Activated T-cell treated with anti-CD3 and anti-CD28 coated beads, Interleukin-2, amount 50 U/mL, for 24 hours (primary cell): ENCODE measurements around the gene CMTM7.

Experiments used
- DNase-seq: peaks from one replicate; pipeline ENCODE4 v3.0.0-alpha.2; 2020
- H3K27ac Mint-ChIP-seq: 2 replicates; pipeline ENCODE4 v1.8.0; 2020; ENCODE audit warnings: mild to moderate bottlenecking, mixed read lengths
- H3K27me3 Mint-ChIP-seq: 2 replicates; pipeline ENCODE4 v1.8.0; 2020; ENCODE audit warnings: mixed read lengths
- H3K36me3 Mint-ChIP-seq: 2 replicates; pipeline ENCODE4 v1.8.0; 2020; ENCODE audit warnings: low read depth, mixed read lengths
- H3K4me1 Mint-ChIP-seq: 2 replicates; pipeline ENCODE4 v1.8.0; 2020; ENCODE audit warnings: low read depth, mixed read lengths
- H3K4me3 Mint-ChIP-seq: 2 replicates; pipeline ENCODE4 v1.8.0; 2020; ENCODE audit warnings: mild to moderate bottlenecking, moderate library complexity, mixed read lengths
- H3K9me3 Mint-ChIP-seq: 2 replicates; pipeline ENCODE4 v1.8.0; 2020; ENCODE audit warnings: mixed read lengths

The CMTM7 gene

DNA sequence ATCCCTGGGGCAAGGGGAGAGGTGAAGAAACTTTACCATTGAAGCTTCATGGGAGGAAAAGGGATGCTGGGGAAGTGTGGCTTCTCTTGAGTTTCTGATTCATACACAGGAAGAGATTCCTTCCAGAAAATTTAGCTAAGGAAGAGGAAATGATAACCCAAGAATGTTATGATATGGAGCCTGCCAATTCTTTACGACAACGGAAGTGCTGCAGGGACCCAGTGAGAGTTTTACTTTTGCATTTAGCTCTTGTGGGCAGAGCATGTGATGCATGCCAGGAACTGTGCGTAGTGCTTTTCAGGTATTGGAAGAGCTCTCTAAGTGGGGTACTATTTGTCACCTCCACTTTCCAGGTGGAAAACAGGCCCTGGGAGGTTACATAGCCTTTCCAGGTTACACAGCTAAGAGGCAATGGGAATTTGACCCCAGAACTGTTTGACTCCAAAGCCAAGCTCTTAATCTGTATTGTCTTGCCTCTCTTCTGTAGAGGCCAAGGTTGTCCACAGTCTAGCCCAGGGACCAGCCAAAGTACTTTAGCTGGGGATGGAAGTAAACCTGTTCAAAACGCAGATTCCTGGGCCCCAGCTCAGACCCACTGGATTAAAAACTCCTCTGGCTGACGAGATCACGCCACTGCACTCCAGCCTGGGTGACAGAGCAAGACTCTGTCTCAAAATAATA lies 23.0 kb downstream of the CMTM7 start:
- peaks cover 72% of the 10 kb centered on the region for H3K4me1 Mint-ChIP-seq
- no peaks in the 10 kb centered on the region for H3K9me3 Mint-ChIP-seq
- H3K36me3 Mint-ChIP-seq, result peaks cover 2% of the 10 kb centered on the region
- peak overlapping the region; percentile 18 for H3K4me3 Mint-ChIP-seq
- H3K27ac Mint-ChIP-seq, result peak overlapping the region; percentile 93
- H3K27me3 Mint-ChIP-seq, result no peaks in the 10 kb centered on the region
- DNase-seq, result no peak

DNA sequence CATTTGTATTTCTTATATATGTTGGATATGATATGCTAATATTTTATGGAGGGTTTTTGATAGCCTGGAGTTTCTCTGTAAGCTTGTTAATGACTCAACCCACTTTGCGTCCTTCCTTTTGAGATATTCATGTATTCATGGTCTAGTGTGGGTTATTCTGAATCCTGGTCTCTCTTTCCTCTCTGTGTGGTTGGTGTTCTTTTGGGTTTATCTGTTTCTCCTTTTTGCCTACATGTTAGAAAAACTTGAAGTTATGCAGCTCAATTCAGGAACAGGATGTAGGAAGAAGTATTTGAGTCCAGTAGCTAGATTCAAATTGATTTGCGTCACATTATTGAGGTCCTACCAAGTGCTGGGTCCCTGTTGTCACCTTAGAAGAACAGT lies 28.1 kb downstream of the CMTM7 start:
- Mint-ChIP-seq H3K27me3 (no peaks in the 10 kb centered on the region), H3K9me3 (no peaks in the 10 kb centered on the region), H3K36me3 (peaks cover 3% of the 10 kb centered on the region), H3K27ac (peak overlapping the region; percentile 87), H3K4me3 (peak overlapping the region; percentile 63), H3K4me1 (peaks cover 93% of the 10 kb centered on the region)
- no peak for DNase-seq

DNA sequence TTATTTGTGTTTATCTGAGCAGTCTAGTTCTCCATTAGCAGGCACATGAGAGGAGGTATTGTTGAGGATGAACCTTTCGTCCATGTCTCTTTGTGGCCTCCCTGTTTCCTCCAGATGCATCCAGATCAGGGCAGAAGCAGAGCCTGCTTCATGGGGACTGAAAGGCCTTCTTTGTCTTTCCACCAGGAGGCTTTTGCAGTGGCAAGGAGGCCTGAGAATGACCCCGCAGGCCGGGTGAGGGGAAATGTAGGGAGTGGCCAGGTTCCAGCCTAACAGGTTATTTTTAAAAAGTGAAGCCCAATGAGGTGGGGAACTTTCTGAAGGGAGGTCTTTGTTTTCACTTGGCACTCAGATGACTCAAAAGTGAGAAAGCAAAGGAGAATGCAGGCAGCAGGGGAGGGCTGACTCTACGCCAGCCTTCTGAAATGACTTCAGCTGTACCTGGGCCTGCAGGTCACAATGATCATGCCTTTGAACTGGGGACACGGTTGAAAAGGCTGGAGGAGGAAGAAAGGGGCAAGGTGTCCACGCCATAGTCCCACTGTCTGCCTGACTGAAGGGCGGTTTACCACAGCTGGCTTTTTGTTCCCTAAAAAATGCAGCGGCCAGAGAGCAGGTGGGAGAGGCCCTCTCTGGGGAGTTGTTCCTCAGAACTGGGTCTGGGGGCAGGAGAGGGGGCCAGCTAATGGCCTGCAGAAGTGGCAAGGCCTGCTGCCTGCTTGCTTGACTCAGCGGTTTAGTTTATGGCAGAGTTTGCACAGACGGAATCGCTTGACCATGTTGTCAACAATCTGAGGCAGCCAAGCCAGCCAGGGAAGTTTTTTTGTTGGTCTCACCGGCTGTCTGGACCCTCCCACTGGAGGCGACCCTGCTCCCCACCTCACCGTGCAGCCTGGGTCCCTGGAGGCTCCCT lies 28.7 kb downstream of the CMTM7 start:
- peaks cover 3% of the 10 kb centered on the region for H3K36me3 Mint-ChIP-seq
- peak overlapping the region; percentile 63 for H3K4me3 Mint-ChIP-seq
- no peak for DNase-seq

DNA sequence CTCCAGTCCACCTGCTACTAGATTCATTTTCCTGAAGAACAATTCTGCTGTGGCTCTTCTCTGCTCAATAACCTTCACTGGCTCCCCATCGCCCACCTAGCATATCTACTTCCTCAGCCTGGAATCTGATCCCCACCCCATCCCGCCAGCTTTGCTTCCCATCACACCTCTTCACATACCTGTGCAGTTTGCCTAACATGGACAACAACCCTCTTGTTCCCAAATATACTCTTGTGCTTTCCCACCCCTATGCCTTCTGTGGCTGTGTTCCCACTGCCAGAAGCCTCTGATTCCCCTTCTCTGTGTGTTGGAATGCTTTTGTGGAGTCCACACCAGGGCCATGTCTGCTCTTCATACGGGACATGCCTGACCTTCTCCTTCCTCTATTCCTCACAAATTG lies 29.5 kb downstream of the CMTM7 start:
- H3K27me3 Mint-ChIP-seq, result no peaks in the 10 kb centered on the region
- DNase-seq, result no peak
- peak overlapping the region; percentile 63 for H3K4me3 Mint-ChIP-seq
- peak overlapping the region; percentile 87 for H3K27ac Mint-ChIP-seq
- H3K4me1 Mint-ChIP-seq, result peaks cover 94% of the 10 kb centered on the region
- no peaks in the 10 kb centered on the region for H3K9me3 Mint-ChIP-seq
- H3K36me3 Mint-ChIP-seq, result peaks cover 3% of the 10 kb centered on the region

More for the DNA sequence above, 28.7 kb downstream of the CMTM7 start:
- Mint-ChIP-seq H3K4me1 (peaks cover 94% of the 10 kb centered on the region), H3K27me3 (no peaks in the 10 kb centered on the region), H3K27ac (peak overlapping the region; percentile 87), H3K9me3 (no peaks in the 10 kb centered on the region)

DNA sequence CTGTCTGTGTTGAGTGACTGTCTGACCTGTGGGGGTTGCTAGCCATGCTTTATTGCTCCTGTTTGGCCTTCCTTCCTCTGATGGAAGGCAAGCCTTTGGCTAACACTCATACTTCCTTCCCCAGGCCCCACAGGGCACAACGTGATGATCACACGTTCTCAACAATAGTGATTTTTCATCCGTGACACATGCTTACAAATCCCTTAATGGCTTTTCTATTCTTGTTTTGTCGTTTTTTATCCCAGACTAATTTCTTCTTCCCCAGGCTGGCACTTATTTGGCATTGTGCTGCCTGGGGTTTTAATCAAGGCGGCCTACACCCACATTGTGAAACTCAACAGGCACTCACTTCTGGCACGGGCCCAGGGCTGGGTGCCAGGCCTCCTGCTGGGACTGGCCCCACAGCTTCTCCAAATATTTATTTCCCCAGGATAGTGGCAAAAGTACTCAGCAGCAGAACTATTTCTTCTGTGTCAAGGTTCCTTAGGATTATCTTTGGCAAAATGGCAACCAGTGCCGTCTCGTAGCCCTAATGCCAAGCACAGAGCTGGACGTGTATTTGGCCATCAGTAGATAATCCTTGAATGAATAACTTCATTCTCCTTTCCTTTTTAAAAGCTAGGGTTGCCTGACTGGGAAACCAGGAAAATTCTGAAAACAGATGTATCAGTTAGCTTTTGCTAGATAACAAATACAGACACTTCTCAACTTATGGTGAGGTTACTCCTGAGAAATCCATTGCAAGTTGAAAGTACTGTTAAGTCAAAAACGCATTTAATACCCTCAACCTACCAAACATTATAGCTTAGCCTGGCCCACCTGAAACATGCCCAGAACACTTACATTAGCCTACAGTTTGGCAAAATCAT lies 30.6 kb downstream of the CMTM7 start:
- no peaks in the 10 kb centered on the region for H3K9me3 Mint-ChIP-seq
- peaks cover 1% of the 10 kb centered on the region for H3K36me3 Mint-ChIP-seq
- no peak overlapping the region for H3K4me3 Mint-ChIP-seq
- DNase-seq, result no peak
- peak overlapping the region; percentile 90 for H3K27ac Mint-ChIP-seq
- H3K27me3 Mint-ChIP-seq, result no peaks in the 10 kb centered on the region
- H3K4me1 Mint-ChIP-seq, result peaks cover 95% of the 10 kb centered on the region

DNA sequence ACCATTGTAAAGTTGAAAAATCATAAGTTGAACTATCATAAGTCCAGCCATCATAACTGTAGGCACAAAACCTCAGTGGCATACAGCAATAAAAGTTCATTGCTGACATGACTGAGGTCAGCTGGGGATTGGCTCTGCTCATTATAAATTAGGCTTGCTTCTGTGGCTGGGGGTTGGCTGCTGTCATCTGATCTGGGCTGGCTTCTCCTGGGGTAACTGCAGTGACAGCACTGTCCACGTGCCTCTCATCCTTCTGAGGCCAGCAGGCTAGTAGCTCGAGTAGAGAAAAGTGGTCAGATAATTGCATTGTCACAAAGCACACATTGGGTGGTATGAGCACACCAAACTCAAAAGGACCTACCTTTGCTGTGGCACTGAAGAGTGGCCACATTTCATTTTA lies 31.3 kb downstream of the CMTM7 start:
- H3K27ac Mint-ChIP-seq, result peak overlapping the region; percentile 90
- no peaks in the 10 kb centered on the region for H3K27me3 Mint-ChIP-seq
- H3K4me3 Mint-ChIP-seq, result no peak overlapping the region
- DNase-seq, result no peak
- H3K36me3 Mint-ChIP-seq, result peaks cover 1% of the 10 kb centered on the region
- no peaks in the 10 kb centered on the region for H3K9me3 Mint-ChIP-seq
- H3K4me1 Mint-ChIP-seq, result peaks cover 97% of the 10 kb centered on the region

DNA sequence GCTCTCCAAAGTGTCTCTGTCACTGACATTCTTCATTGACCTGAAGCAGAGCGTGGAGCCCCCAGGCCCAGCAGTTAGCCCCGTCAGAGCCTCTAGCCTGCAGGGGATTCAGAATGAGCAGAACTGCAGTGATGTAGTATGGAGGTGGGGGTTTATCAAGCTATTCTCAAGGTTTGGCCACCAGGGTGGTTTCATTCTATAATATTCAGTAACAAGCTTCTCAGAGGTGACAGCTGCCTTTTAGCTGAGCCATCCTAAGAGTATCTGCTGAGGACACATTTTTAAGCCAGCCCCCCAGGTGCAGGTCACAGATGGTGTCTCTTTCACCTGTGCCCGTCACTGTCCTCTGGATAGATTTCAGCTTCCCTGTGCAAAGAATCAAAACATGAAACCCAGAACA lies 31.9 kb downstream of the CMTM7 start:
- Mint-ChIP-seq H3K27ac (peak overlapping the region; percentile 90), H3K36me3 (peaks cover 1% of the 10 kb centered on the region), H3K27me3 (no peaks in the 10 kb centered on the region), H3K4me1 (peaks cover 97% of the 10 kb centered on the region), H3K4me3 (peak overlapping the region; percentile 48), H3K9me3 (no peaks in the 10 kb centered on the region)
- no peak for DNase-seq

DNA sequence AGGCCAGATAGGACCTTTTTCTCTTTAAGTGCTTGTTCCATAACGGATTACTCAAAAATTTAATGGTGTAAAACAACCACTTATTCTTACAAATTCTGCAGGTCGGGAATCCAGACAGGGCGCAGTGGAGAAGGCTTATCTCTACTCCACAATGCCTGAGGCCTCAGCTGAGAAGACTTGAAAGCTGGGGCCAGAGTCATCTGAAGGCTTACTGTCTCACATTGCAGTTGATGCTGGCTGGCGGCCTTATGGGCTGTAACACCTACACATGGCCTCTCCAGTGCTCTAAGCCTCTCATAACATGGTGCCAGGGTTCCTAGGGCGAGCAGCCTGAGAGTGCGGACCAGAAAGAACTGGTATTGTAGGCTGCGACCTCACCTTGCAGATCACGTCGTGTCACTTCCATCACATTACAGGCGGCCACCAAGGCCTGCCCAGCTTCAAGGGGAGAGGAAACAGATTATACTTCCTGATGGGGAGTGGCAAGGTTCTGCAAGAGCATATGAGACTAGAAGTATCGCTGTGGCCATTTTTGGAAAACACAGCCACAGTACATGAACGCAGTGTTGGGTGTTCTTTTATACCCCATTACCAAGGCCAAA lies 32.4 kb downstream of the CMTM7 start:
- Mint-ChIP-seq H3K9me3 (no peaks in the 10 kb centered on the region), H3K4me3 (peak overlapping the region; percentile 48), H3K27ac (peak overlapping the region; percentile 90), H3K27me3 (no peaks in the 10 kb centered on the region), H3K36me3 (peaks cover 1% of the 10 kb centered on the region), H3K4me1 (peaks cover 98% of the 10 kb centered on the region)
- DNase-seq, result no peak

DNA sequence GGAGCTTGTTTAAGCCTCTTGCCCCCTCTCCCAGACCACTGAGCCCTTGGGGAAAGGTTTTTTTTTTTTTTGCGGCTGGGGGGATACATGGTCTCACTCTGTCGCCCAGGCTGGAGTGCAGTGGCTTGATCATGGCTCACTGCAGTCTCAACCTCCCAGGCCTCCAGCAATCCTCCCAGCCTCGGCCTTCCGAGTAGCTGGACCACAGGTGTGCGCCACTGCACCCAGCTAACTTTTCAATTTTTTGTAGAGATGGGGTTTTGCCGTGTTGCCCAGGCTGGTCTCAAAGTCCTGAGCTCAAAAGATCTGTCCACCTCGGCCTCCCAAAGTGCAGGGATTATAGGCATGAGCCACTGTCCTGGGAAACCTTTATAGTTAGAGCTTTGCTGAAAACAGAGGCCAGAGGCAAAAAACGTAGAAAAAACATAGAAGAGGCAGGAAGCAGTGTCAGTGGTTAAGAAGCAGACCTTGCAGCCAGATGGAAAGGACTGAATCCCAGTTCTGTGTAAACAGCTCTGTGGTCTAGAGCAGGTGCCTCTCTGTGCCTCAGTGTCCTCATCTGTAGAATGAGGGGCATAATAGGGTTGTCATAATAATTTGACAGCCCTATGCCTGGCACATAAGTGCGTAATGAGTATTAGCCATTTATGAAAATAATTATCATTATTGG lies 33.1 kb downstream of the CMTM7 start:
- Mint-ChIP-seq H3K36me3 (peaks cover 1% of the 10 kb centered on the region), H3K4me1 (peaks cover 95% of the 10 kb centered on the region), H3K9me3 (no peaks in the 10 kb centered on the region), H3K4me3 (peak overlapping the region; percentile 48), H3K27me3 (no peaks in the 10 kb centered on the region), H3K27ac (peak overlapping the region; percentile 90)
- DNase-seq, result no peak

DNA sequence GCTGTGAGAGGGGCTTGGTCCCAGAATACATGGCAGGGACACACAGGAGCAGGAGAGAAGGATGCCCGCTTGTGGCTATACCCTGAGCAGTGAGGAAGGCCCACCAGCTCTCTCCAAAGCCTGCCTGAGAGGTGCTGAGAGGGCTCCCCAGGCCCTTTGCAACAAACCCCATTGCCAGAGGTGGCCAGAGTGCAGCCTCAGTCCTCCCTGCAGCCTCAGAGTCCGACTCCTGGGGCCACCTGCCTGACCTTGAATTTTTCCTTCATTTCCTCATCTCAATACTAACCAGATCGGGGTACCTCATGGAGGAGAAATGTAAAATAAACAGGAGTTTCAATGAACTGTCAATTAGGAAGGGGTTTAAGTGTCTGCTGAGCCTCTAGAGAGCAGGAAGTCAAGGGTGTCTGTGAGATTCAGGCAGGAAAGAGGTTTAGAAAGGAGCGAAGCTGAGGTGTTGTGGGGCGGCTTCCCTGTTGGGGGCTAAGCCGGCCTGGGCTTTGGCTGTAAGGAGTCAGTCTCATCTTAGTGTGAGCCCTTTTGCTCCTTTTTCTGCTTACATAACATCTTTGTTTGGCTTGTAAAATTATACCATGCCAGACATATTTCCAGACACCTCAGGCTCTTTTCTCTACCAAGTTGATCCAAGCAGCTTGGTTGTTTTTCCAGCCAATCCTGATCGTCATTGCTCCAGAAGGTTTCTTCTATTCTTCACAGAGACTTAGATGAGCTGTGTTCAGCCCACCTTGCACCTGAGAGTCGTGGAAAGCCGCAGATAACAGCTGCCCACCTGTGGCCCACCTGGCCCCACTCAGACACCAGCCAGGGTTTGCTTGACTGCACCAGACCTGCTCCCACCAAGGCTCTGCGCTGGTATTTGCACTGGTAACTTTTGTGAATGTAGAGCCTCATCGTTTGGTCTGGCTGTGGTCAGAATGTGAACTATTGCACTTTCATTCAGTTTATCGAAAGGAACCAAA lies 36.7 kb downstream of the CMTM7 start:
- peak overlapping the region; percentile 64 for H3K4me3 Mint-ChIP-seq
- no peaks in the 10 kb centered on the region for H3K9me3 Mint-ChIP-seq
- H3K36me3 Mint-ChIP-seq, result peaks cover 3% of the 10 kb centered on the region
- H3K27me3 Mint-ChIP-seq, result no peaks in the 10 kb centered on the region
- DNase-seq, result no peak
- H3K27ac Mint-ChIP-seq, result peak overlapping the region; percentile 91
- peaks cover 95% of the 10 kb centered on the region for H3K4me1 Mint-ChIP-seq

DNA sequence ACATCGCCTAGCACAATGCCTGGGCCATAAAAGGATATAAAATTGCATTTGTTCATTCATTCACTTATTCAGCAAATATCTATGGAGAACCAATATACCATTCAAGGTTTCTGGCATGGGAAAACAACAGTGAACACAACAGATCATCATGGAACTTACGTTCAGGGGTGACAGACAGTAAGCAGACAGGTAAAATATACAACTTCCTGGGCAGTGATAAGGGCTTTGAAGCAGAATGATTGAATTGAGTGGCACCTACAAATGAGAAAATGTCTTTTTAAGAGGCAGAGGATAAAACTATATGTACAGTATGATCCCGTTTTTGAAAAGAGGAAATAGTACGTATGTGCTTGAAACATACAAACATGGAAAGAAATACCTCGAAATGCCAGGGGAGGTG lies 39.2 kb downstream of the CMTM7 start:
- H3K4me1 Mint-ChIP-seq, result peaks cover 90% of the 10 kb centered on the region
- no peak for DNase-seq
- H3K9me3 Mint-ChIP-seq, result no peaks in the 10 kb centered on the region
- H3K27me3 Mint-ChIP-seq, result no peaks in the 10 kb centered on the region
- H3K36me3 Mint-ChIP-seq, result peaks cover 5% of the 10 kb centered on the region
- peak overlapping the region; percentile 3 for H3K4me3 Mint-ChIP-seq
- peak overlapping the region; percentile 97 for H3K27ac Mint-ChIP-seq

DNA sequence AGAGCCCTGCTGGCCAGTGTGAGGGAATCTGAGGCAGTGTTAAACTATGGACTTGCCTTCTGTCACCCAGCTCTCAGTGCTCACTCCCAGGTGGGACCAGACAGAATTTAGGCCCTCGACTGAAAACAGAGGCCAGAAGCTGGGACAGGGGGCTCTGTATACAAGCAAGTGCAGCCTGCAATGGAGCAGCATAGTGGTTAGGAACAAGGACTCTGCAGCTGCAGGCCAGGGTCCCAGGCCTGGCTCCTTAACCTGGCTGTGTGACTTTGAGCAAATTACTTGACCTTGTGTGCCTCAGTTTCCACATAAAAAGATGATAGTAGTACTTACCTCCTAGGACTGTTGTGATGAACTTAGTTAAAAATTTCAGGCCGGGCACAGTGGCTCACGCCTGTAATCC lies 39.8 kb downstream of the CMTM7 start:
- no peak overlapping the region for H3K4me3 Mint-ChIP-seq
- H3K27ac Mint-ChIP-seq, result peak overlapping the region; percentile 97
- no peak for DNase-seq
- H3K4me1 Mint-ChIP-seq, result peaks cover 91% of the 10 kb centered on the region
- no peaks in the 10 kb centered on the region for H3K27me3 Mint-ChIP-seq
- peaks cover 5% of the 10 kb centered on the region for H3K36me3 Mint-ChIP-seq
- no peaks in the 10 kb centered on the region for H3K9me3 Mint-ChIP-seq
